Head of caudate nucleus (tissue), 42 donors: Measurements from ENCODE around the gene ZBTB3.

Experiments
- DNase-seq, 42 donors: peaks; one replicate each; pipeline versions ENCODE4 v3.0.0 to v3.0.0-alpha.2; 2020 to 2021; ENCODE audit warnings: mixed read lengths in 7 of 42
- intact Hi-C: fragments of 100-400 bp; cut with DNase I; formaldehyde crosslinking; loops from one replicate; pipeline ENCODE4 v1.15.0; 2022

The ZBTB3 gene

GRCh38 chr11:62726915-62727164 lies 27.1 kb downstream of the ZBTB3 start:
- DNase-seq = no peak
- intact Hi-C loops = loop anchor here (2.0 to 10.0 kb wide), 3 partner anchors 18 to 108 kb away; partner anchors contain the start of genes STX5, TAF6L, TEX54 and WDR74

GRCh38 chr11:62726156-62726914 lies 27.6 kb downstream of the ZBTB3 start:
- peak in 24 of 42 donors; percentile 3 to 55 (median 29) for DNase-seq
- intact Hi-C loops = loop anchor here (2.0 to 10.0 kb wide), 3 partner anchors 18 to 108 kb away; partner anchors contain the start of genes STX5, TAF6L, TEX54 and WDR74

DNA sequence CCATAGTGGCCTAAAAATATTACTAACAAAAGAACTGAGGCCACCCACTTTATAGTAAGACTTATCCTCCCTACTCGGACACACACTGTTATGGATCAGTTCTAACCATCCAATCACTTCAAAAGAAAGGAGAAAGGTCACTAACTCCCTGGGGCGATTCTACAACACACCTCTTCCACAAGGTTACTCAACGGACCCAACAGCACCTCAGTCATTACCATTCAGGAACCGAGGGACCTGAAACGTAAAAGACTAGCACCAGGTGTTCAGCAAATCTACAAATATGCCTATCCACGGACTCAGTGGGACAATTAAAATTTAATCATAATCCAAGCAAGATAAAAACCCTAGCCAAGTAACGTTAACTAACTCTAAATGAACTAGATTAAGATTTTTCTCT lies 28.3 kb downstream of the ZBTB3 start:
- no peak for DNase-seq

DNA sequence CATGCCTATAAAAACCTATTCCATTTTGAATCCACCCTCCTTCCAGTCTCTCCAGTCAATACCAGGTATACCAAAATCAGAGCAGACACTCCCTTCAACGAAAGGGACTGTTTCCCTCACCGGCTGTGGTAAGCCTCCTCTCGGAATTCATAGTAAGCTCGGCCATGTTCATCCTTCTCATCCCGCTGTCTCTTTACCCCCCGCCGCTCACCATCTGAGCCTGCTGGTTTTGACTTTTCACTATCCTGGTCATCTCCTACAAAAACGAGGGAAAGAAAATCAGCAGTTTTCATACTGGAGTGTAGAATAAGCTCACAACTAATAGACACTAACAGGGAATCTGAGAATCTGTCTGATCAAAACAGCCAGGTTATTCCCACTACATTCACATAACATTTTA lies 29.8 kb downstream of the ZBTB3 start:
- DNase-seq = no peak
- intact Hi-C loops = loop anchor here (10.0 kb wide), 1 partner anchor 111 kb away; the partner anchor contains the start of genes STX5, TEX54 and WDR74

More for the DNA sequence above, 28.3 kb downstream of the ZBTB3 start:
- intact Hi-C loops = loop anchor here (2.0 to 10.0 kb wide), 3 partner anchors 17 to 109 kb away; partner anchors contain the start of genes STX5, TAF6L, TEX54 and WDR74

DNA sequence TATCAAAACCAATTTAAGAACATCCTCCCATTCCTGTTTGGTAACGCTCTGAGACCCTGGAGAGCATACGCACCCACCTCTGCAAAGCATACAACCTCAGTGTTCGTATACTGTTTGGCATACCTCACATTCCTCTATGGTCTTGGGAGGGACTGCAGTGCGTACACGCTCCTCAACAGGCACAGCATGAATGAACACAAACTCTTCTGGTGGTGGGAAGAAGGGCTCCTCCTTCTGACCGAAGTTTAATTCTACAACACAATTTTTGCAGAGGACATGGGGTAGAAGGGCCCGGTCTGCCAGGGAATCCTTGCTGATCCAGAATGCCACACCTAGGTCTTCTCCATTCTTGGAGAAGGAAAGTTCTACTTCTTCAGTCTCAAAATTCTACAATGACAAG lies 32.0 kb downstream of the ZBTB3 start:
- intact Hi-C loops = loop anchor here (10.0 kb wide), 1 partner anchor 113 kb away; the partner anchor contains the start of genes STX5, TEX54 and WDR74
- no peak for DNase-seq

DNA sequence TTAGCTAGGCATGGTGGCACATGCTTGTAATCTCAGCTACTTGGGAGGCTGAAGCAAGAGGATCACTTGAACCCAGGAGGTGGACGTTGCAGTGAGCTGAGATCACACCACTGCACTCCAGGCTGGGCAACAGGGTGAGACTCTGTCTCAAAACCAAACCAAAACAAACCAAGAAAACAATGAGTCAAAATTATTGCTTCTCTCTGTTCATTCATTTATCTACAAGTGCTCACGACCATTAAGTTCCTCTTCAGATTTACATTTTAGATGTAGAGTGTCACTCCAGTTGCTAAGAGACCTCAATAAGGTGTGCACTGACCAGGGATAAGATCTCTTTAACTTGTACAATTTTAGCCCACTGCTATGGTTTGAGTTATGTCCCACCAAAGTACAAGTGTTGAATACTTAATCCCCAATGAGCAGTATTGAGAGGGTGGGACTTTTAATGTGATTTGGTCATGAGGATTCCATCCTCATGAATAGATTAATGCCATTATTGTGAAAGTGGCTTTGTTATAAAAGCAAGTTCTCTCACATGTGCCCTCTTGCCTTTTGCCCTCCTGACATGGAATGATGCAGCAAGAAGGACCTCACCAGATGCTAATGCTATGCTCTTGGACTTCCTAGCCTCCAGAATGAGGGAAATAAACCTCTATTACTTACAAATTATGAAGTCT lies 34.5 kb downstream of the ZBTB3 start:
- intact Hi-C loops = no loop called here
- no peak for DNase-seq

DNA sequence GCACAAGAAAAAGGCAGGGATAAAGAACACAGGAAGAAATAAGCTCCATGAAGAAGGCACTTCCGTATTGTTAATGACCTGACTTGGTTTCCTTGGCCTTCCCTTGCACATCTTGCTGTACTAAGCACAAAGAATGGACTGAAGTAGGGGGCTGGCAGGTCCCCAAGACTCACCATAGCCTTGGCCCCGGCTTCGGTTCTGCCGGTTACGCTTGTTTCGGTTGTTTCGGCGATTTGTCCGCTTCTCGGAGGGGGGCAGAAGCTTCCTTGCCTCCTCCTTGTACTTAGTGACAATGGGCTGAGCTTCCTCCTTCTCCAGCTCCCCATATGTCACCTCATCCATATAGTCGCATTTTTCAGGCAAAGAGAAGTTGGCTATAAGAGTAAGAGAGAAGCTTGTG lies 37.1 kb downstream of the ZBTB3 start:
- peak in 2 of 42 donors; percentile 7 to 39 for DNase-seq
- intact Hi-C loops = no loop called here

- intact Hi-C loops = no loop called here
- DNase-seq = no peak
Measured at GRCh38 chr11:62716206-62716605, 37.8 kb downstream of the ZBTB3 start.

DNA sequence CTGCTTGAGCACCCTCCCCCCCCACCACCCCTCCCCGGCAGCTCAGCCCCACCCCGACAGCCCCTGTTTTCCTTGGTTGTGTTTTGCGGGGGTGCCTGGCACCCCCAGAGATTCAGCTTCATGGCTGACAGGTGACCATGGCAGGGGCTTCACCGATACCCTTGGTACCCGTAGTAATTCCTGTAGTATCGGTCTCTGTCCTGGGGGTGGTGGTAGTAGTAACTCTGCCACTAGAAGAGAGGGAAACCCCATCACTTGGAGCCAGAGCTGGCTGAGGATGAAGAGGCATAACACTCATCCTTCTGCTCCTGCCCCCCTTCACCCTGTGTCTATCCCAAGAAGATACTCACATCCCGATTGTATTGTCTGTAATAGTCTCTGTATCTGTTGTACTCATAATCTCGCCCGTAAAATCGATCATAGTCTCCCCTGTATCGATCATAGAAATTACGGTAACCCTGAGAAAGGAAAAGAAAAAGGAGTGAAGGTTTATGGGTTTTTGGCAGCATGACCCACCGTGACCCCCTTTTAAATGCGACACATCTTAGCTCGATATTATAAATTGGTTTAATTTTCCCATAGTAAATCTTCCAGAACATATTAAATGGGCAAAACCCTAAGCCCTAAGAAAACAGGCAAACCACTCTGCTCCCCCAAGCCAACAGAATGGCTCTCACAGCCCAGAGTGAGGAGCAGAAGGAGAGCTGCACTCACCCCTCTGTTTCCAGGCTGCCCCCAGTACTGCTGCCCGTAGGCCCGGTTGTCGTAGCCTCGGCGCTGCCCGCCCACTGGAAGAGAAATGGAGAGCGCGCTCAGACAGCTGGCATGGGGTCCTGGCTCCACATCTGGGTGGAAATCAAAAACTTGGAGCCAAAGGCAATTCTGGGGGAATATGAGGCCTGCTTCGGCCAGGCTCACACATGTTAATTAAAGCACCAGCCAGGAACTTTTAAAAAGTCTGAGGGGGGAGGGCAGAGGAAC lies 38.5 kb downstream of the ZBTB3 start:
- intact Hi-C loops = no loop called here

DNA sequence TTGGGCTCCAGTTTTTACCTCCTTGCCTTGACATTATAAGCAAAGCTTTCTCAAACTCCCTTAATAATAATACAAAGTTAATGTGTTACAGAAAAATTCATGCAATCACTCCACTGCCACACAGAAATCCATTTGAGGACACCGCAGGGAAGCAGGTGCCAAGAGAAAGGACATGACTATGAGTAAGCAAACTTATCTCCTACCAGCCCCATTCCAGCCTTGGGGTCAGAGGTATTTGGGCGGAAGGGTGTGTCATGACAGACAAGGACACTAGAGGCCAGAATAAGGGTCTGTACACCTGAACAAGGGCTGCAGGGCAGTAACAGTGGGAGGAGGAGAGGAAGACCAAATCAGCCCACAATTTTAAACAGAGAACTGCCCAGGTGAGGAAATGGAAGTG lies 40.6 kb downstream of the ZBTB3 start:
- no peak for DNase-seq
- intact Hi-C loops = no loop called here

More for the DNA sequence above, 38.5 kb downstream of the ZBTB3 start:
- no peak for DNase-seq

GRCh38 chr11:62712861-62713260 lies 41.1 kb downstream of the ZBTB3 start:
- DNase-seq = no peak
- intact Hi-C loops = no loop called here

DNA sequence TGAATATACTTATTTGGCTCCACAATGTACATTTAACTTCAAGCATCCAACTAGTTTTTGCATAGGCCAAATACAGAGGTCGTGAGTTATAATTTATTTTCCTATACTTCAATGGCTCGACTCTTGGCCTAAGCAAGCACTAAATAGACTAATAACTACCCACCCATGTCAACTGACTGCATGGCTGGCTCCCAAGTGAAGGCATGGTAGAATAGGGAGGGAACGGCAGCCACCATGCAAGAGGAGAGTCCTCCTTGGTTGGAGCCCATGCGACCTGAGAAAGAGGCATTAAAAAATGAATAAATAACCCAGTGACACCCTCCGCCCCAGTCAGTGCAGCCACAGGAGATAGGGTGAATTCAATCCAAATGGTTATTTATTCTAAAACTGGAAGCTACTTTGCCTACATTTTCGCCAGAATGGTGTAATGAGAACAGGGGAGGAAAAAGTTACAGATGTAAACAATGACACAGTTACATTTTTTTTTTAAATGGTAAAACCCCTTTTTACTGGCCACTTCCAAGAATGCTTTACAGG lies 41.6 kb downstream of the ZBTB3 start:
- DNase-seq = no peak
- intact Hi-C loops = no loop called here

- intact Hi-C loops = no loop called here
- DNase-seq = no peak
Measured at GRCh38 chr11:62710001-62710345, 44.0 kb downstream of the ZBTB3 start.

- intact Hi-C loops = loop anchor here (2.0 to 10.0 kb wide), 2 partner anchors 17 to 315 kb away; partner anchors contain the start of gene HNRNPUL2
- peak; percentile 94 to 99 (median 98) for DNase-seq
Measured at GRCh38 chr11:62709247-62710000, 44.5 kb downstream of the ZBTB3 start.

GRCh38 chr11:62708793-62709192 lies 45.2 kb downstream of the ZBTB3 start:
- peak in 13 of 42 donors; percentile 16 to 52 (median 35) for DNase-seq

GRCh38 chr11:62708392-62708791 lies 45.6 kb downstream of the ZBTB3 start:
- DNase-seq = peak in 3 of 42 donors; percentile 5 to 38 (median 30)
- intact Hi-C loops = loop anchor here (2.0 to 10.0 kb wide), 2 partner anchors 18 to 314 kb away; partner anchors contain the start of gene HNRNPUL2

More at GRCh38 chr11:62708793-62709192, 45.2 kb downstream of the ZBTB3 start:
- intact Hi-C loops = loop anchor here (2.0 to 10.0 kb wide), 2 partner anchors 18 to 314 kb away; partner anchors contain the start of gene HNRNPUL2

- intact Hi-C loops = loop anchor here (10.0 kb wide), 1 partner anchor 313 kb away; no protein-coding TSS in a partner anchor
- peak; percentile 74 to 97 (median 90) for DNase-seq
Measured at GRCh38 chr11:62707277-62707861, 46.6 kb downstream of the ZBTB3 start, which contains the start of the genes BSCL2 and GNG3. Gene BSCL2 (minus strand): TSS chr11:62707424. CDS start chr11:62707195, 229 bp downstream. Gene GNG3 (plus strand): TSS chr11:62707676. CDS start chr11:62708296, 620 bp downstream.
